Psoas muscle (tissue), 8 donors: ENCODE results near the gene DAB1. TPM values are rescaled to one million over a fixed set of nuclear protein-coding genes. Genes with fewer than 3 reads are reported as not detected.
"Not testable (repeated sequence)": the region's sequence is repeated elsewhere in the genome, so short reads cannot be mapped to it uniquely, and the experiment has no call there.

ENCODE experiments used
- ATAC-seq, 4 donors: fragments of 200-7000 bp; cut with Tn5 transposase; one replicate each; pipeline ENCODE4 v1.9.1; 2020; ENCODE audit warnings: moderate library complexity in 3 of 4, mild to moderate bottlenecking in 2 of 4
- DNase-seq, 2 donors: peaks; one replicate each; pipeline ENCODE4 v3.0.0-alpha.2; 2020
- H3K27ac ChIP-seq: fragments of 200-600 bp; one replicate; pipeline ENCODE4 v1.8.0; 2022
- H3K27me3 ChIP-seq, 3 donors: fragments of 200-600 bp in 1 of 3; one replicate each; pipeline versions ENCODE4 v1.6.1 to v1.8.0; 2013 to 2022; ENCODE audit warnings: low read length in 2 of 3, mild to moderate bottlenecking in 2 of 3, moderate library complexity in 1 of 3; ENCODE audit not compliant: insufficient read depth in 3 of 3
- H3K36me3 ChIP-seq, 2 donors: fragments of 200-600 bp in 1 of 2; one replicate each; pipeline versions ENCODE4 v1.6.1 to v1.8.0; 2013 to 2022; ENCODE audit warnings: low read depth in 1 of 2, mild to moderate bottlenecking in 1 of 2, moderate library complexity in 1 of 2; ENCODE audit not compliant: insufficient read depth in 1 of 2
- H3K4me1 ChIP-seq: fragments of 200-600 bp; one replicate; pipeline ENCODE4 v1.8.0; 2022
- H3K4me3 ChIP-seq: fragments of 200-600 bp; one replicate; pipeline ENCODE4 v1.8.0; 2022; ENCODE audit warnings: mild to moderate bottlenecking
- H3K9me3 ChIP-seq: fragments of 200-600 bp; one replicate; pipeline ENCODE4 v1.8.0; 2022
- WGBS, 3 donors: extraction: QIAGEN DNeasy Blood & Tissue Kit; methylation state at CpG; one replicate each; pipeline versions ENCODE4 v1.1.6 to v1.1.7; 2013; 5-methylcytosine and 5-hydroxymethylcytosine counted together
- intact Hi-C, 2 donors: fragments of 100-400 bp; cut with DNase I; formaldehyde crosslinking; loops; one replicate each; pipeline versions ENCODE4 v1.11.0 to v1.14.2; 2022
- polyA plus RNA-seq, 3 donors: library from polyadenylated mRNA; stranded (reverse); fragments of 200-250 nt; gene quantifications; one replicate each; pipeline ENCODE4 v1.2.3, GENCODE V29; 2013
- total RNA-seq, 4 donors: library from RNA; stranded (reverse); fragmentation: NEBNext Ultra II Directional in 2 of 4; extraction: Animal tissue kit (Norgen Biotek cat#: 25700) in 2 of 4; gene quantifications; one replicate each; pipeline versions ENCODE4 v1.2.1 to v1.2.4, GENCODE V29; 2021 to 2023
- TF ChIP-seq, protein P1 (sequence below): fragments of 200-600 bp; IDR thresholded peaks from one replicate; pipeline ENCODE4 v1.8.0; 2022; ENCODE audit warnings: antibody characterized with exemption
- donor health status: healthy with polysubstance abuse.
- donor health status: DM: no; HTN: no; CAD: no; lungs with moderate emphysema.
- donor health status: Bipolar disorder and iron deficiency.
- donor health status: healthy.
- donor health status: DM: yes; HTN: yes; CAD: no.
- donor health status: DM: no; HTN: no; CAD: no.
- donor health status: DM: no; HTN: no; CAD: no.
- donor health status: DM: yes; HTN: yes; CAD: no.

The DAB1 gene
- total and polyA plus RNA-seq, 7 donors = 0.04 to 0.28 (median 0.09) TPM; not detected in 1

DNA sequence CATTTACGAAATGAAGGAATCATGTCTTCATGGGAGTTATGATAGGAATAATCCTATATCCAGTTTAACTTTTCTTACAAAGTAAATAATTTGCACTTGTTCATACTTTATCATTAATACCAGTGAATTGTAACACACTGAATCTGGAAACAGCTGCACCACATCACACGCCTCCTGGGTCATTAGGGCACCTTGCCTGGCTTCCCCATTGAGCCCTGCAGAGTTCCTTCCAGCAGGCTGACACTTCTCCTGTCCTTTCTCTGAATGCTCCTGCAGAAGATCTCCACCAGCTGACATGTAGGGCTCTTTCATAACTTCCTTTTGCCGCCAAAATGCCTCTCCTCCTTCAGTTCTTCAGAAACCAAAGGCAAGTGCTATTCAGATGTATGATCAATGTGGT is 201.1 kb downstream of the DAB1 start:
- Histone ChIP-seq H3K36me3 (no peaks in the 10 kb centered on the region), H3K4me3 (no peak overlapping the region), H3K27ac (no peak overlapping the region), H3K27me3 (no peaks in the 10 kb centered on the region), H3K9me3 (peaks cover 5% of the 10 kb centered on the region), H3K4me1 (no peaks in the 10 kb centered on the region)
- ATAC-seq (no peak), DNase-seq (no peak)
- WGBS, 3 donors = 67 to 78% (median 73%) methylated on average over 3 of the region's 3 CpGs
- TF ChIP-seq, protein P1, sequence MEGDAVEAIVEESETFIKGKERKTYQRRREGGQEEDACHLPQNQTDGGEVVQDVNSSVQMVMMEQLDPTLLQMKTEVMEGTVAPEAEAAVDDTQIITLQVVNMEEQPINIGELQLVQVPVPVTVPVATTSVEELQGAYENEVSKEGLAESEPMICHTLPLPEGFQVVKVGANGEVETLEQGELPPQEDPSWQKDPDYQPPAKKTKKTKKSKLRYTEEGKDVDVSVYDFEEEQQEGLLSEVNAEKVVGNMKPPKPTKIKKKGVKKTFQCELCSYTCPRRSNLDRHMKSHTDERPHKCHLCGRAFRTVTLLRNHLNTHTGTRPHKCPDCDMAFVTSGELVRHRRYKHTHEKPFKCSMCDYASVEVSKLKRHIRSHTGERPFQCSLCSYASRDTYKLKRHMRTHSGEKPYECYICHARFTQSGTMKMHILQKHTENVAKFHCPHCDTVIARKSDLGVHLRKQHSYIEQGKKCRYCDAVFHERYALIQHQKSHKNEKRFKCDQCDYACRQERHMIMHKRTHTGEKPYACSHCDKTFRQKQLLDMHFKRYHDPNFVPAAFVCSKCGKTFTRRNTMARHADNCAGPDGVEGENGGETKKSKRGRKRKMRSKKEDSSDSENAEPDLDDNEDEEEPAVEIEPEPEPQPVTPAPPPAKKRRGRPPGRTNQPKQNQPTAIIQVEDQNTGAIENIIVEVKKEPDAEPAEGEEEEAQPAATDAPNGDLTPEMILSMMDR = no peak
- intact Hi-C loops = no loop called here

DNA sequence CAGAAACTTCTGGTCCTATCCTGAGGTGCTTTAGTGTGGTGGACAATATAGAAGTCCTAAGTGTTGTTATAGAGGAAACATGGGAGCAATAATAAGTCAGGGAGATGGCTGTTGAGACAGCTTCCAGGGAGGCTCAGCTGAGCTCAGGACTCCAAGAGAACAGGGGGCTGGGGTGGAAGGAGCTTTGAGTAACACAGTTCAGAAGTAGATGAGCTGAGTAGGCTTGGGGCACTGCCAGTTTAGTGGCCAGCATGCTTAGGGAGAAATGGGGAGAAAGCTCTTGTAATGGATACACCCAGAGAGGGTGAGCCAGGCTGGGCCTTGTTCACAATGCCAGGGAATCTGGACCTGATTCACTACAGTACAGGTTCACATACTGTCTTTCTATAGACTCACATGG is 201.6 kb downstream of the DAB1 start:
- TF ChIP-seq, protein P1 = no peak
- Histone ChIP-seq H3K27ac (no peak overlapping the region), H3K9me3 (peaks cover 5% of the 10 kb centered on the region), H3K27me3 (no peaks in the 10 kb centered on the region), H3K4me1 (no peaks in the 10 kb centered on the region), H3K4me3 (no peak overlapping the region), H3K36me3 (no peaks in the 10 kb centered on the region)
- DNase-seq = no peak
- intact Hi-C loops = no loop called here
- ATAC-seq = no peak

DNA sequence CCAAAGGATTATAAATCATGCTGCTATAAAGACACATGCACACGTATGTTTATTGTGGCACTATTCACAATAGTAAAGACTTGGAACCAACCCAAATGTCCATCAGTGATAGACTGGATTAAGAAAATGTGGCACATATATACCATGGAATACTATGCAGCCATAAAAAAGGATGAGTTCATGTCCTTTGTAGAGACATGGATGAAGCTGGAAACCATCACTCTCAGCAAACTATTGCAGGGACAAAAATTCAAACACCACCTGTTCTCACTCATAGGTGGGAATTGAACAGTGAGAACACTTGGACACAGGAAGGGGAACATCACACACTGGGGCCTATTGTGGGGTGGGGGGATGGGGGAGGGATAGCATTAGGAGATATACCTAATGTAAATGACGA is 203.0 kb downstream of the DAB1 start:
- H3K27me3 ChIP-seq, intact Hi-C loops, H3K9me3 ChIP-seq, H3K36me3 ChIP-seq, DNase-seq, H3K4me1 ChIP-seq, H3K4me3 ChIP-seq, H3K27ac ChIP-seq, ATAC-seq: not testable (repeated sequence)
- 71 to 86% (median 82%) methylated on average over 1 of the region's 2 CpGs for WGBS, 3 donors

DNA sequence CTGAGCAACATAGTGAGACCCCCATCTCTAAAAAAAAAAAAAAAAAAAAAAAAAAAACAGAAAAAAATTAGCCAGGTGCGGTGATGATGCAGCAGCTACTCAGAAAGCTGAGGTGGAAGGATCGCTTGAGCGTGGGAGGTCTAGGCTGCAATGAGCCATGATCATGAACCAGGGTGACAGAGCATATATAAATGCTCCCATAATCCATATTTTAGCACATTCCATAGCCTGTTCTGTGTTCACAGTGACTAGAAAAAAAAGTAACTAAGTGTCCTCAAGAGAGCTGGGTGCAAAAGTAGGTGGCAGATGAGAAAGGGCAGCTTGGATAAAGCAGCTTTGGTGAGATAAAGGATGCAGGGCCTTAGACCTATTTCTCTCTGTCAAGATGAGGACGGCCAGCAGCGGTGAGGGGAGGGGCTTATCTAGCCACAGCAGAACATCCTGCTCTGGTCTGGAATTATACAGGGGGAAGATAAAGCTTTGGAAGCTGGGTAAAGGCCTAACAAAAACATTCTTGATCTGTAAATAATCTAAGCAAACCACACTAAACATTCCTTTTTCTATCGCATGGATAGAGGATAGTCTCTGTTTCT is 205.3 kb downstream of the DAB1 start:
- no peak for DNase-seq
- Histone ChIP-seq H3K4me3 (no peak overlapping the region), H3K27me3 (no peaks in the 10 kb centered on the region), H3K27ac (no peak overlapping the region), H3K36me3 (no peaks in the 10 kb centered on the region), H3K4me1 (no peaks in the 10 kb centered on the region), H3K9me3 (peaks cover 5% of the 10 kb centered on the region)
- intact Hi-C loops = no loop called here
- ATAC-seq = no peak
- WGBS, 3 donors = 71 to 78% (median 74%) methylated on average over 6 of the region's 6 CpGs
- TF ChIP-seq, protein P1 = no peak

DNA sequence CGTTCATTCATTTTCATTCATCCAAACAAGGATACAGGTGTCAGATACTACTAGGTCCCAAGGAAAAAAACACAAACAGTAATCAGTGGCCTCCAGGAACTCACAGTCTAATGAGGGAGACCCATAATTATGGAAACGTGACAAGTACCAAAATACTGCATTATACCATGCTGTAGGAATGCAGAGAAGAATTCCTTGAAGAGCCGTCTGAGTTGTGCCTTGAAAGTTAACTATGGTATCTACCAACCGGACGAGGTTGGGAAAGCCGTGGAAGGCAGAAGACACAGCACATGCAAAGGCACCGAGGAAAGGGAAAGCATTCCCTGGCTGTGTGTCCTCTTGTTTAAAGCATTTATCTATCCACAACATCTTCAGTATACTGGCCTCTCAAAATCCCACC is 206.0 kb downstream of the DAB1 start:
- H3K4me1 ChIP-seq = no peaks in the 10 kb centered on the region

More for the DNA sequence above, 206.0 kb downstream of the DAB1 start:
- DNase-seq (no peak), ATAC-seq (no peak)
- Histone ChIP-seq H3K9me3 (peaks cover 5% of the 10 kb centered on the region), H3K4me3 (no peak overlapping the region), H3K27me3 (no peaks in the 10 kb centered on the region), H3K27ac (no peak overlapping the region), H3K36me3 (no peaks in the 10 kb centered on the region)
- intact Hi-C loops = no loop called here
- 81 to 84% (median 83%) methylated on average over 7 of the region's 7 CpGs for WGBS, 3 donors
- TF ChIP-seq, protein P1 = no peak
